Right atrium auricular region (tissue), 2 donors: ENCODE data around the gene TMEM106A. TPM values are rescaled to one million over a fixed set of nuclear protein-coding genes. Genes with fewer than 3 reads are reported as not detected.
"Not testable (repeated sequence)": the region's sequence is repeated elsewhere in the genome, so short reads cannot be mapped to it uniquely, and the experiment has no call there.

Experiments
- DNase-seq: peaks from one replicate; pipeline ENCODE4 v3.0.0-alpha.2; 2019; ENCODE audit warnings: low spot score
- H3K27ac ChIP-seq, 2 donors: fragments of 200-600 bp; sonication (generic); 1 replicate in 1 of 2; 2 replicates in 1 of 2; pipeline ENCODE4 v1.5.1; 2016 to 2019
- H3K27me3 ChIP-seq, 2 donors: fragments of 200-600 bp; sonication (generic); one replicate each; pipeline versions ENCODE4 v1.5.1 to v1.6.0; 2017 to 2019
- H3K36me3 ChIP-seq: fragments of 200-600 bp; sonication (generic); one replicate; pipeline ENCODE4 v1.5.1; 2016
- H3K4me1 ChIP-seq, 2 donors: fragments of 200-600 bp; sonication (generic); one replicate each; pipeline versions ENCODE4 v1.5.1 to v1.6.0; 2017 to 2019
- H3K4me3 ChIP-seq, 2 donors: fragments of 200-600 bp; sonication (generic); 1 replicate in 1 of 2; 2 replicates in 1 of 2; pipeline ENCODE4 v1.5.1; 2017 to 2019; ENCODE audit warnings: mild to moderate bottlenecking in 1 of 2, moderate library complexity in 1 of 2
- H3K9me3 ChIP-seq, 2 donors: fragments of 200-600 bp; sonication (generic); one replicate each; pipeline ENCODE4 v1.5.1; 2019
- total RNA-seq, 2 donors: library from RNA; depleted of rRNA; stranded (reverse); fragments of >200 nt; gene quantifications; one replicate each; pipeline ENCODE4 v1.1.0, GENCODE V29; 2016

TMEM106A gene
- total RNA-seq, 2 donors from 2014 or later, result 2.4 to 3.5 TPM

- H3K27me3 ChIP-seq, H3K27ac ChIP-seq, H3K4me3 ChIP-seq, DNase-seq, H3K9me3 ChIP-seq, H3K36me3 ChIP-seq, H3K4me1 ChIP-seq: not testable (repeated sequence)
Measured at GRCh38 chr17:43233263-43233662, 21.6 kb downstream of the TMEM106A start.

- not testable (repeated sequence) for H3K4me1 ChIP-seq, DNase-seq, H3K9me3 ChIP-seq
Measured at GRCh38 chr17:43233877-43234276, 22.2 kb downstream of the TMEM106A start, which contains the start of gene RNU2-1. Gene RNU2-1, minus strand, starts transcription at chr17:43233977.

GRCh38 chr17:43239597-43239996, 27.9 kb downstream of the TMEM106A start:
- H3K4me1 ChIP-seq, H3K36me3 ChIP-seq, H3K27ac ChIP-seq, H3K9me3 ChIP-seq, DNase-seq, H3K4me3 ChIP-seq, H3K27me3 ChIP-seq: not testable (repeated sequence)

More at GRCh38 chr17:43233877-43234276, 22.2 kb downstream of the TMEM106A start, which contains the start of gene RNU2-1:
- not testable (repeated sequence) for H3K4me3 ChIP-seq, H3K27me3 ChIP-seq, H3K36me3 ChIP-seq, H3K27ac ChIP-seq

- not testable (repeated sequence) for H3K36me3 ChIP-seq, H3K4me1 ChIP-seq, H3K9me3 ChIP-seq, H3K27me3 ChIP-seq, H3K27ac ChIP-seq, DNase-seq, H3K4me3 ChIP-seq
Measured at GRCh38 chr17:43240596-43241352, 29.1 kb downstream of the TMEM106A start.

- Histone ChIP-seq H3K27ac (peak overlapping the region in 1 of 2 donors; percentile 64), H3K4me3 (peak overlapping the region in 1 of 2 donors; percentile 32)
- H3K36me3 ChIP-seq, H3K9me3 ChIP-seq, DNase-seq, H3K27me3 ChIP-seq, H3K4me1 ChIP-seq: not testable (repeated sequence)
Measured at GRCh38 chr17:43246456-43246855, 34.8 kb downstream of the TMEM106A start.

Other genes starting within 250 kb of the TMEM106A start
- 10 to 100 TPM; 17.8 to 24.6 TPM for gene AARSD1, start 247.4 kb upstream of the TMEM106A start, total RNA-seq
- gene PTGES3L, start 231.8 kb upstream of the TMEM106A start, total RNA-seq, result 10 to 100 TPM; 29.6 to 52.3 TPM
- gene RUNDC1, start 231.3 kb upstream of the TMEM106A start, total RNA-seq, result 10 to 100 TPM in 1 of 2 donors, 1 to 10 TPM in 1; 9.9 to 11.1 TPM
- 1,000 to 10,000 TPM in 1 of 2 donors, 100 to 1,000 TPM in 1; 551 to 1,071 TPM for gene RPL27, start 213.5 kb upstream of the TMEM106A start, total RNA-seq
- 10 to 100 TPM; 11.4 to 19.0 TPM for gene IFI35, start 205.1 kb upstream of the TMEM106A start, total RNA-seq
- gene VAT1, start 189.5 kb upstream of the TMEM106A start, total RNA-seq, result 10 to 100 TPM; 51.4 to 99.8 TPM
- gene RND2, start 186.6 kb upstream of the TMEM106A start, total RNA-seq, result 1 to 10 TPM in 1 of 2 donors, under 1 TPM in 1; 0.63 to 3.5 TPM
- gene BRCA1, start 86.5 kb upstream of the TMEM106A start, total RNA-seq, result 1 to 10 TPM; 5.4 to 8.4 TPM
- 100 to 1,000 TPM in 1 of 2 donors, 10 to 100 TPM in 1; 94.0 to 101 TPM for gene NBR1, start 40.7 kb upstream of the TMEM106A start, total RNA-seq
- not detected for gene CCDC200, start 16.7 kb downstream of the TMEM106A start, total RNA-seq
- not detected for gene RNU2-1, start 22.1 kb downstream of the TMEM106A start, total RNA-seq
- 10 to 100 TPM in 1 of 2 donors, 1 to 10 TPM in 1; 5.5 to 24.1 TPM for gene ARL4D, start 187.1 kb downstream of the TMEM106A start, total RNA-seq